Testis (tissue), 3 donors: ENCODE measurements around the gene NEU1. TPM values are rescaled to one million over a fixed set of nuclear protein-coding genes. Genes with fewer than 3 reads are reported as not detected.

Experiments
- polyA plus RNA-seq: library from polyadenylated mRNA; stranded (reverse); fragments of 350-450 nt; fragmentation: Illumina TruSeq; extraction: RNeasy Lipid Tissue Mini Kit (QIAGEN cat#74804); gene quantifications from one replicate; pipeline ENCODE4 v1.2.3, GENCODE V29; 2014; ENCODE audit warnings: low read depth, low replicate concordance; ENCODE audit not compliant: insufficient read depth
- small RNA-seq, 2 donors: library from RNA; depleted of rRNA; stranded (forward); fragments of <200 nt; gene quantifications; one replicate each; pipeline ENCODE3, GENCODE V24; 2016
- total RNA-seq, 2 donors: library from RNA; depleted of rRNA; stranded (reverse); fragments of >200 nt; gene quantifications; one replicate each; pipeline ENCODE4 v1.2.3, GENCODE V29; 2016

NEU1 gene
- total and polyA plus RNA-seq, 3 donors from 2014 or later = 27.4 to 65.9 (median 31.7) TPM

Small RNA genes lying within 50 kb of the gene (small RNA-seq; reads per million reads assigned to genes)
- gene SNORD48 (445 to 1,219 reads per million in 2 donors), gene SNORD52 (0 reads per million in 2 donors)

Other genes with a start within 250 kb of the NEU1 start
Only the 30 nearest of the 36 such genes appear.
- gene GPANK1, start 197.8 kb downstream of the NEU1 start, total RNA-seq = 10 to 100 TPM; 34.5 to 46.1 TPM
- 81.3 TPM for gene GPANK1, start 197.8 kb downstream of the NEU1 start, polyA plus RNA-seq
- 100 to 1,000 TPM; 397 to 421 TPM for gene CSNK2B, start 196.7 kb downstream of the NEU1 start, total RNA-seq
- gene CSNK2B, start 196.7 kb downstream of the NEU1 start, polyA plus RNA-seq = 523 TPM
- gene LY6G5B, start 192.8 kb downstream of the NEU1 start, total RNA-seq = 10 to 100 TPM; 14.0 to 15.9 TPM
- 16.3 TPM for gene LY6G5B, start 192.8 kb downstream of the NEU1 start, polyA plus RNA-seq
- gene LY6G5C, start 181.8 kb downstream of the NEU1 start, total RNA-seq = 10 to 100 TPM in 1 of 2 donors, 1 to 10 TPM in 1; 8.7 to 18.3 TPM
- 14.0 TPM for gene LY6G5C, start 181.8 kb downstream of the NEU1 start, polyA plus RNA-seq
- 10 to 100 TPM; 77.0 to 85.9 TPM for gene ABHD16A, start 159.5 kb downstream of the NEU1 start, total RNA-seq
- gene ABHD16A, start 159.5 kb downstream of the NEU1 start, polyA plus RNA-seq = 108 TPM
- not detected for gene LY6G6F, start 156.0 kb downstream of the NEU1 start, total RNA-seq
- gene LY6G6F, start 156.0 kb downstream of the NEU1 start, polyA plus RNA-seq = 0.41 TPM
- gene LY6G6D, start 147.5 kb downstream of the NEU1 start, total RNA-seq = not detected
- gene LY6G6D, start 147.5 kb downstream of the NEU1 start, polyA plus RNA-seq = not detected
- gene LY6G6C, start 141.1 kb downstream of the NEU1 start, total RNA-seq = under 1 TPM in 1 of 2 donors, not detected in 1; 0.39 TPM
- 1.4 TPM for gene LY6G6C, start 141.1 kb downstream of the NEU1 start, polyA plus RNA-seq
- gene MPIG6B, start 139.4 kb downstream of the NEU1 start, total RNA-seq = under 1 TPM; 0.74 to 0.94 TPM
- 1.3 TPM for gene MPIG6B, start 139.4 kb downstream of the NEU1 start, polyA plus RNA-seq
- 10 to 100 TPM; 19.6 to 38.0 TPM for gene DDAH2, start 133.5 kb downstream of the NEU1 start, total RNA-seq
- gene DDAH2, start 133.5 kb downstream of the NEU1 start, polyA plus RNA-seq = 50.8 TPM
- gene CLIC1, start 126.3 kb downstream of the NEU1 start, total RNA-seq = 10 to 100 TPM; 35.4 to 93.5 TPM
- 130 TPM for gene CLIC1, start 126.3 kb downstream of the NEU1 start, polyA plus RNA-seq
- 100 to 1,000 TPM in 1 of 2 donors, 10 to 100 TPM in 1; 77.6 to 135 TPM for gene MSH5, start 122.8 kb downstream of the NEU1 start, total RNA-seq
- 36.2 TPM for gene MSH5, start 122.8 kb downstream of the NEU1 start, polyA plus RNA-seq
- 10 to 100 TPM; 10.4 to 11.6 TPM for gene SAPCD1, start 100.2 kb downstream of the NEU1 start, total RNA-seq
- 5.9 TPM for gene SAPCD1, start 100.2 kb downstream of the NEU1 start, polyA plus RNA-seq
- gene VWA7, start 85.5 kb downstream of the NEU1 start, total RNA-seq = 1 to 10 TPM; 3.1 to 6.3 TPM
- 2.7 TPM for gene VWA7, start 85.5 kb downstream of the NEU1 start, polyA plus RNA-seq
- gene VARS1, start 67.1 kb downstream of the NEU1 start, total RNA-seq = 100 to 1,000 TPM in 1 of 2 donors, 10 to 100 TPM in 1; 94.8 to 131 TPM
- gene VARS1, start 67.1 kb downstream of the NEU1 start, polyA plus RNA-seq = 156 TPM
- gene LSM2, start 55.9 kb downstream of the NEU1 start, total RNA-seq = 10 to 100 TPM; 43.3 to 49.6 TPM
- 55.5 TPM for gene LSM2, start 55.9 kb downstream of the NEU1 start, polyA plus RNA-seq
- gene HSPA1L, start 47.5 kb downstream of the NEU1 start, total RNA-seq = 10 to 100 TPM; 30.3 to 87.9 TPM
- gene HSPA1L, start 47.5 kb downstream of the NEU1 start, polyA plus RNA-seq = 103 TPM
- 100 to 1,000 TPM; 113 to 151 TPM for gene HSPA1A, start 47.3 kb downstream of the NEU1 start, total RNA-seq
- gene HSPA1A, start 47.3 kb downstream of the NEU1 start, polyA plus RNA-seq = 90.4 TPM
- 100 to 1,000 TPM; 167 to 204 TPM for gene HSPA1B, start 35.1 kb downstream of the NEU1 start, total RNA-seq
- gene HSPA1B, start 35.1 kb downstream of the NEU1 start, polyA plus RNA-seq = 127 TPM
- gene SLC44A4, start 16.2 kb upstream of the NEU1 start, total RNA-seq = 1 to 10 TPM in 1 of 2 donors, under 1 TPM in 1; 0.87 to 1.2 TPM
- gene SLC44A4, start 16.2 kb upstream of the NEU1 start, polyA plus RNA-seq = 6.3 TPM
- gene EHMT2, start 34.9 kb upstream of the NEU1 start, total RNA-seq = 100 to 1,000 TPM; 102 to 106 TPM
- gene EHMT2, start 34.9 kb upstream of the NEU1 start, polyA plus RNA-seq = 82.2 TPM
- gene ZBTB12, start 39.3 kb upstream of the NEU1 start, total RNA-seq = 1 to 10 TPM; 5.3 to 5.6 TPM
- 6.3 TPM for gene ZBTB12, start 39.3 kb upstream of the NEU1 start, polyA plus RNA-seq
- 1 to 10 TPM; 5.1 to 6.3 TPM for gene C2, start 64.9 kb upstream of the NEU1 start, total RNA-seq
- 24.8 TPM for gene C2, start 64.9 kb upstream of the NEU1 start, polyA plus RNA-seq
- 1 to 10 TPM; 4.8 to 5.8 TPM for gene CFB, start 83.3 kb upstream of the NEU1 start, total RNA-seq
- 38.6 TPM for gene CFB, start 83.3 kb upstream of the NEU1 start, polyA plus RNA-seq
- gene NELFE, start 96.2 kb upstream of the NEU1 start, total RNA-seq = 100 to 1,000 TPM; 181 to 219 TPM
- gene NELFE, start 96.2 kb upstream of the NEU1 start, polyA plus RNA-seq = 292 TPM
- gene SKIC2, start 96.4 kb upstream of the NEU1 start, total RNA-seq = 10 to 100 TPM; 59.2 to 73.0 TPM
- 39.6 TPM for gene SKIC2, start 96.4 kb upstream of the NEU1 start, polyA plus RNA-seq
- 10 to 100 TPM; 43.7 to 59.1 TPM for gene DXO, start 109.3 kb upstream of the NEU1 start, total RNA-seq
- gene DXO, start 109.3 kb upstream of the NEU1 start, polyA plus RNA-seq = 96.6 TPM
- 100 to 1,000 TPM in 1 of 2 donors, 10 to 100 TPM in 1; 24.6 to 123 TPM for gene C4A, start 119.2 kb upstream of the NEU1 start, total RNA-seq
- 114 TPM for gene C4A, start 119.2 kb upstream of the NEU1 start, polyA plus RNA-seq
- 10 to 100 TPM; 21.3 to 96.7 TPM for gene C4B, start 152.0 kb upstream of the NEU1 start, total RNA-seq
- 125 TPM for gene C4B, start 152.0 kb upstream of the NEU1 start, polyA plus RNA-seq
- 1 to 10 TPM in 1 of 2 donors, under 1 TPM in 1; 0.81 to 1.7 TPM for gene CYP21A2, start 175.6 kb upstream of the NEU1 start, total RNA-seq
- 0.96 TPM for gene CYP21A2, start 175.6 kb upstream of the NEU1 start, polyA plus RNA-seq